HL-60 (cell line): ENCODE measurements around the gene DKK3.

Experiments
- DNase-seq, 2 experiments: peaks; one replicate each; pipeline ENCODE4 v3.0.0-alpha.2; 2010 to 2020; ENCODE audit warnings: low read depth in 1 of 2, low spot score in 1 of 2
- H3K27ac ChIP-seq: fragments of 250-450 bp; sonication (Bioruptor Pico); replicated peaks from 2 replicates; pipeline ENCODE4 v1.5.1; 2020; ENCODE audit warnings: mild to moderate bottlenecking, moderate library complexity
- H3K27me3 ChIP-seq: fragments of 250-450 bp; sonication (Bioruptor Pico); 2 replicates; pipeline ENCODE4 v1.5.1; 2021; ENCODE audit warnings: mild to moderate bottlenecking, moderate library complexity; ENCODE audit not compliant: insufficient read depth, poor library complexity, severe bottlenecking
- H3K4me3 ChIP-seq: replicated peaks from 2 replicates; pipeline ENCODE4 v1.5.1; 2011; ENCODE audit warnings: mild to moderate bottlenecking, control low read depth, low read length; ENCODE audit not compliant: insufficient read depth
- CTCF ChIP-seq: IDR thresholded peaks from one replicate; pipeline ENCODE4 v1.5.1; 2011; ENCODE audit warnings: low read length, control low read depth, inconsistent platforms; ENCODE audit not compliant: insufficient read depth
- GABPA ChIP-seq: IDR thresholded peaks from 2 replicates; pipeline ENCODE4 v1.6.1; 2012; ENCODE audit warnings: low read depth
- POLR2AphosphoS5 ChIP-seq: IDR thresholded peaks from 2 replicates; pipeline ENCODE4 v1.6.1; 2012; ENCODE audit warnings: low read depth
- REST ChIP-seq: IDR thresholded peaks from 2 replicates; pipeline ENCODE4 v1.6.1; 2012; ENCODE audit warnings: low read depth; ENCODE audit not compliant: insufficient replicate concordance
- SPI1 ChIP-seq: IDR thresholded peaks from 2 replicates; pipeline ENCODE4 v1.6.1; 2012; ENCODE audit warnings: low read depth, mild to moderate bottlenecking, borderline replicate concordance
- long read RNA-seq: library from polyadenylated mRNA; unstranded; transcript quantifications from one replicate; pipeline ENCODE4 v2.0.0, GENCODE V29; 2020

DKK3 gene
- long read RNA-seq = 0 reads

GRCh38 chr11:12007769-12008737, at the start of gene DKK3:
DKK3 (minus strand) TSS chr11:12008626; CDS start chr11:12008582, 44 bp downstream.
- Histone ChIP-seq H3K27ac (no peak within 1 kb of the TSS), H3K27me3 (peaks cover 53% of the 10 kb centered on the region), H3K4me3 (no peak within 1 kb of the TSS)
- no peak for TF ChIP-seq POLR2AphosphoS5
- no peak for TF ChIP-seq REST
- no peak for TF ChIP-seq CTCF
- no peak for TF ChIP-seq GABPA
- no peak for TF ChIP-seq SPI1
- no peak for DNase-seq

- Histone ChIP-seq H3K27me3 (no peaks in the 10 kb centered on the region), H3K4me3 (no peak overlapping the region), H3K27ac (no peak overlapping the region)
- TF ChIP-seq POLR2AphosphoS5 = no peak
- no peak for TF ChIP-seq REST
- no peak for TF ChIP-seq SPI1
- TF ChIP-seq GABPA = no peak
- TF ChIP-seq CTCF = no peak
- DNase-seq = no peak
These were observed 49.0 kb upstream of the DKK3 start for GRCh38 chr11:12057299-12057980.

GRCh38 chr11:12056119-12056518, 47.7 kb upstream of the DKK3 start:
- H3K27me3 ChIP-seq = no peaks in the 10 kb centered on the region
- no peak overlapping the region for H3K27ac ChIP-seq
- TF ChIP-seq REST = no peak
- no peak for TF ChIP-seq SPI1
- TF ChIP-seq POLR2AphosphoS5 = no peak
- no peak for TF ChIP-seq CTCF
- H3K4me3 ChIP-seq = no peak overlapping the region
- DNase-seq = no peak
